22Rv1 (cell line): Measurements from ENCODE around the gene BRCA1.

Experiments
- H3K27ac ChIP-seq: fragments of 450-650 bp; 2 replicates; pipeline ENCODE4 v1.5.1; 2017
- CTCF ChIP-seq: fragments of 450-650 bp; IDR thresholded peaks from 2 replicates; pipeline ENCODE4 v1.5.1; 2017; ENCODE audit warnings: mild to moderate bottlenecking
- ZFX ChIP-seq: fragments of 450-650 bp; IDR thresholded peaks from 2 replicates; pipeline ENCODE4 v1.6.1; 2017; ENCODE audit warnings: antibody characterized with exemption, borderline replicate concordance

The BRCA1 gene

GRCh38 chr17:43030137-43030767 is 94.9 kb downstream of the BRCA1 start:
- no peak overlapping the region for H3K27ac ChIP-seq
- TF ChIP-seq CTCF (no peak), ZFX (no peak)

- no peak overlapping the region for H3K27ac ChIP-seq
- TF ChIP-seq CTCF, result no peak
- TF ChIP-seq ZFX, result no peak
These were observed 96.8 kb downstream of the BRCA1 start for GRCh38 chr17:43028221-43028861.

- TF ChIP-seq ZFX (no peak), CTCF (no peak)
- H3K27ac ChIP-seq, result no peak overlapping the region
These were observed 97.8 kb downstream of the BRCA1 start for GRCh38 chr17:43027091-43028032.

GRCh38 chr17:43026595-43026994 is 98.6 kb downstream of the BRCA1 start:
- no peak for TF ChIP-seq ZFX
- no peak for TF ChIP-seq CTCF
- H3K27ac ChIP-seq, result no peak overlapping the region

- TF ChIP-seq CTCF (no peak), ZFX (no peak)
- no peak overlapping the region for H3K27ac ChIP-seq
These were observed 99.2 kb downstream of the BRCA1 start for GRCh38 chr17:43025766-43026537.

GRCh38 chr17:43025290-43025657 is 99.9 kb downstream of the BRCA1 start:
- TF ChIP-seq CTCF (no peak), ZFX (no peak)

More at GRCh38 chr17:43025290-43025657, 99.9 kb downstream of the BRCA1 start:
- H3K27ac ChIP-seq, result peak overlapping the region; percentile 72; the same call in 1 of the 2 replicates
